ENCODE results near the gene SEPHS1. TPM values are rescaled to one million over a fixed set of nuclear protein-coding genes. Genes with fewer than 3 reads are reported as not detected.

The SEPHS1 gene, protein sequence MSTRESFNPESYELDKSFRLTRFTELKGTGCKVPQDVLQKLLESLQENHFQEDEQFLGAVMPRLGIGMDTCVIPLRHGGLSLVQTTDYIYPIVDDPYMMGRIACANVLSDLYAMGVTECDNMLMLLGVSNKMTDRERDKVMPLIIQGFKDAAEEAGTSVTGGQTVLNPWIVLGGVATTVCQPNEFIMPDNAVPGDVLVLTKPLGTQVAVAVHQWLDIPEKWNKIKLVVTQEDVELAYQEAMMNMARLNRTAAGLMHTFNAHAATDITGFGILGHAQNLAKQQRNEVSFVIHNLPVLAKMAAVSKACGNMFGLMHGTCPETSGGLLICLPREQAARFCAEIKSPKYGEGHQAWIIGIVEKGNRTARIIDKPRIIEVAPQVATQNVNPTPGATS
- total RNA-seq, result 26.7 and 43.6 TPM in 2 replicates

DNA sequence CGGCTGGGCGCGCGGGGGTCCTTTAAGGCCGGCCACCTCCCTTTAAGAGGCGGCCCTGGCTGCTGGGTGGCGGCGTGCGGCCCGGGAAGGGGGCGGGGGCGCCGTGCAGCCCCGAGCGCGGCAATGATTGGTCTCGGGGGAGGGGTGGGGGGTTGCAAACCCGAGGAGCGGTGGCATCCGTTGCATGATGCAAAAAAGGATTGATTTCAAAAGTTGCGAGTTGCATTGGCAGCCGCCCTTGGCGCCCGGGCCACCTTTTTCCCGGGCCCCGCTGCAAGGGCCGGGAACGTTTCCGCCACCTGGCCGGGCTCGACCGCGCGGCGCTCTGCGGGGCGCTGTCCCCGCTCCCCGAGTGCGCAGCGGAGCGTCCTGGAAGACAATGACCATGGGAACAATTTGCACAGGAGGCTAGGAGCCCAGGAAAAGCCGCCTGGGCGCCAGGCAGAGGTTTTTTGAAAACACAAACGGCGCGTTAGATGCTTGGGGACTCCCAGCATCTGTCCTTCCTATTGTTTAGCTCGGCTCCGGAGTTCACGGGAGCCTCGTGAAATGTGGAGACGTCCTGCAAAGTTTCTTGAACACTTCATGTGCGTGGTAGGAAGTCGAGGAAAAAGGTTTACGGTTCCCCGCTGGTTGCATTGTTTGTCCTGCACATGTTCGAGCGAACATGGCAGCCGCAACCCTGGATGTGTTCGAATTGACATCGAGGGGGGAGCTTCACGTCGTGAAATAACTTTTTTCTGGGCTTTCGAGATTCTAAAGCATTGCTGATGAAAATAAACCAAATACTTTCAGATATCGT lies at the start of gene SEPHS1:
SEPHS1 (minus strand) TSS at position 78 of the 802 bp plus-strand sequence. CDS start 3,343 bp downstream, outside the sequence.

DNA sequence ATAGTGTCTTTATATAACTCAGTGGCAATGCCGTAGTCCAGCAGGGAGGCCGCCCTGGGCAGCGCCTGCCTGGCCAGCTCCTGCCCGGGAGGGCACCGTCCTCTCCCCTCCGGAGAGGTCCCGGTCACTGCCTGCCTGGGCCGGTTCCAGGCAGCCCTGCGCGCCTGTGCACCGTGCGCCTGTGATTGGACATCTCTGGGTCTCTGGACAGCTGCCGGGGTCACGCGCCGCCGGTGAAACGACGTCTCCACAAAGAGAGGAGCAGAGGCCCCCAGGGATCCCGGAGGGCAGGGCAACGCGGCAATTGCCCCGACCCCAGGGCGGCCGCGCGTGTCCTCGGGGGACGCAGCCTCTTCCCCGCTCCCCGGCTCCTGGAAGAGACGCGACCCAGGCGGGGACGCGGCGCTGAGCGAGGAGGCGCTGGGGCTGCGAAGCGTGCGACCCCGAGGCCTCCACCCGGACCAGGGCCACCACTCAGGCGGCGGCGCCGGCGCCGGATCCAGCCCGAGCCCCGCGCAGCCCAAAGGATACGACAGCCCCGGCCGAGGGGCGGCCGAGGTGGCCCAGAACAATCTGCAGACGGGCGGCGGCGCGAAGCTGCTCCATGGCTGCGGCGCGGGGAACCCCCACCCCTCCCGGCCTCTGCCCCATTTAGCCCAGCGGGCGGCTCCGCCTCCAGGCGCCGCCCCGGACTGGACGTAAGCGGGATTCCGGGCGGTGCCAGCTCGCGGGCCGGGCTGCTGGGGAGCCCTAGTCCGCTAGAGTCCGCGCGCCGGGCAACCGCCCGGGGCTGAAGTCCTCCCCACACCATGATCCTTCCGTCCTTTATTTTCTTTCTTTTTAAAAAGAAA lies 48.4 kb downstream of the SEPHS1 start, which contains the start of gene PHYH:
PHYH (minus strand) TSS at position 628 of the 851 bp plus-strand sequence; CDS start at position 606, 22 bp downstream.

Other genes starting within 250 kb of the SEPHS1 start
- 87.9 and 175 TPM in 2 replicates for gene OPTN, start 248.1 kb downstream of the SEPHS1 start, total RNA-seq
- 14.2 and 18.1 TPM in 2 replicates for gene MCM10, start 186.7 kb downstream of the SEPHS1 start, total RNA-seq
- gene UCMA, start 113.9 kb downstream of the SEPHS1 start, total RNA-seq, result not detected in 2 replicates
- 5.2 and 6.9 TPM in 2 replicates for gene PHYH, start 48.2 kb downstream of the SEPHS1 start, total RNA-seq
- 10.0 and 21.2 TPM in 2 replicates for gene BEND7, start 180.7 kb upstream of the SEPHS1 start, total RNA-seq
- gene PRPF18, start 238.7 kb upstream of the SEPHS1 start, total RNA-seq, result 24.6 and 40.5 TPM in 2 replicates

All from bladder microvascular endothelial cell (primary cell).